ENCODE data around the gene MTG1. TPM values are rescaled to one million over a fixed set of nuclear protein-coding genes. Genes with fewer than 3 reads are reported as not detected.
"Not testable (repeated sequence)": the region's sequence is repeated elsewhere in the genome, so short reads cannot be mapped to it uniquely, and the experiment has no call there.

The MTG1 gene
- total RNA-seq, 1 donor from 2014 or later: 37.1 TPM

GRCh38 chr10:133377818-133378250 is 16.1 kb upstream of the MTG1 start:
- DNase-seq (ENCODE audit: low read depth in 2 of 2): no peak

- DNase-seq (ENCODE audit: low read depth in 2 of 2): peak in 1 of 2 donors; percentile 59
Measured at GRCh38 chr10:133378251-133379096, 15.5 kb upstream of the MTG1 start.

- DNase-seq (ENCODE audit: low read depth in 2 of 2): peak in 1 of 2 donors; percentile 68
Measured at GRCh38 chr10:133379152-133379800, 14.7 kb upstream of the MTG1 start, which contains the start of gene PAOX. Gene PAOX (plus strand): TSS chr10:133379262. CDS start chr10:133379317, 55 bp downstream.

- no peak for DNase-seq (ENCODE audit: low read depth in 2 of 2)
Measured at GRCh38 chr10:133379801-133380666, 13.9 kb upstream of the MTG1 start.

GRCh38 chr10:133381036-133381435 is 12.9 kb upstream of the MTG1 start:
- DNase-seq (ENCODE audit: low read depth in 2 of 2): no peak

- DNase-seq (ENCODE audit: low read depth in 2 of 2): no peak
Measured at GRCh38 chr10:133383551-133383950, 10.4 kb upstream of the MTG1 start.

GRCh38 chr10:133384071-133384470 is 9.9 kb upstream of the MTG1 start:
- DNase-seq (ENCODE audit: low read depth in 2 of 2): no peak

DNA sequence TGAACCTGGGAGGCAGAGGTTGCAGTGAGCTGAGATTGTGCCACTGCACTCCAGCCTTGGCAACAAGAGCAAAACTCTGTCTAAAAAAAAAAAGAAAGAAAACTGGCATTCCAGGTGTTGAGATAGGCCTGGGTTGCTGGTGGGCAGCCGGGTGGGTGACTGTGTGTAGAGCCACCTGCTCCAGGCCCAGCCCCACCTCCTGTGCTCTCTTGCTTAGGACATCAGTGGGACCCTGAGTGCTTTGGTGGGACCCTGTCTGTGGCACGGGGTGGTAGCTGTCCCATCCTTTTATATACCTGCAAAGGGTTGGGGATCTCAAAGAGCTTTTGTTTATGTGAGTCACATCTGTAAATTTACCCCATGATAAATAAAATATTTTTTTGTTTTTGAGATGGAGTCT is 8.7 kb upstream of the MTG1 start:
- no peak for DNase-seq (ENCODE audit: low read depth in 2 of 2)

GRCh38 chr10:133386951-133387350 is 7.0 kb upstream of the MTG1 start:
- not testable (repeated sequence) for DNase-seq (ENCODE audit: low read depth in 2 of 2)

- no peak for DNase-seq (ENCODE audit: low read depth in 2 of 2)
Measured at GRCh38 chr10:133388236-133388972, 5.6 kb upstream of the MTG1 start.

DNA sequence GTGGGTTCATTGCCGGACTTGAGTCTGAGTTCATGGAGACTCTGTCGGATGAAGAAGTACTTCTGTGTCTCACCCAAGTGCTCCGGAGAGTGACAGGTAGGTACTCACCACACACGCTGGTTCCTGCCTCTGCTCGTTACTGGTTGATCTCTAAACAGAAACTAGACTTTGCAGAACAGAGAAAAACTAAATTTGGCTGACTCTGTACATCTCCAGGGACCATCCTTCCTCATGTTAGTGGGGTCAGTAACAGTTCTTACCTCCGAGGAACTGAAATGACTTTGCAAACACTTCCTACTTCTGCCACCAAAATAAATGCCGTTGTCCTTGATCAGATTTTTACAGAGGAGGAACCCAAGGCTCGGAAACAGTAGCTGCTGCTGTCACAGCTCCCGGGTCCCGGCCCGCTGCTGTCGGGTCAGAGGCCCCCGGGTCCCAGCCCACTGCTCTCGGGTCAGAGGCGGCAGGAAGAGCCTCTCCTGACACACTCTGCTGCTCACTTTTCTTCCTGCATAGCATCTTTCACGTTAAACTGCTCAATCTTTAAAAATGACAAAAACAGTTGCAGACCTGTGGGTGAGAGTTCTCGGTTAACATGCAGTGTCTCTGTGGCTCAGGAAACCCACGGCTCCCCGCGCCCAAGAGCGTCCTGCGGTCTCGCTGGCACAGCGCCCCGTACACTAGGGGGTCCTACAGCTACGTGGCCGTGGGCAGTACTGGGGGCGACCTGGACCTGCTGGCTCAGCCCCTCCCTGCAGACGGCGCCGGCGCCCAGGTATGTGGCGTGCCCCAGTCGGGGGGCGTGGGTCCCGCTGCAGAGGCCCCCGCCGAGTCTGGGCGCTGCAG is 4.8 kb upstream of the MTG1 start:
- DNase-seq (ENCODE audit: low read depth in 2 of 2): no peak

DNA sequence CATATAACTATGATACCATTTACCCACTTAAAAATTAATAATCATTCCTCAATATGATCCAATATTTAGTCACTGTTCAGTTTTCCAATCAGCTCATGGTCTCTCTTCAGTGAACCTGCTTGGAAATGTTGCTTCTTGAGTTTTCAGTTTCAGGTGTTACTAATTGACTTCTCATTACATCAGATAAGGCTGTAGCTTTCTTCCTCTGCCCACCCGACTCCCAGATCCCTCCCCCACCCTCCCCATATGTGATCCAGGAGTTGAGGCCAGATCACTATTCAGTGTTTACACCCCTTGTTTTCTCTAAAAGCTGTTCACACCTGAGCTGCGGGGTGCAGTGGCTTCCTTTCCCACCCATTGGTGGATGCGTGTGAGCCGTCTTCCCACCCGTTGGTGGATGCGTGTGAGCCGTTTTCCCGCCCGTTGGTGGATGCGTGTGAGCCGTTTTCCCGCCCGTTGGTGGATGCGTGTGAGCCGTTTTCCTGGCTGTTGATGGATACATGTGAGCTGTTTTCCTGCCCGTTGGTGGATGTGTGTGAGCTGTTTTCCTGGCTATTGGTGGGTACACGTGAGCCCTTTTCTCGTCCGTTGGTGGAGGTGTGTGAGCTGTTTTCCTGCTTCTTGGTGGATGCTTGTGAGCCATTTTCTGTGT is 3.2 kb upstream of the MTG1 start:
- peak in 1 of 2 donors; percentile 17 for DNase-seq (ENCODE audit: low read depth in 2 of 2)

- DNase-seq (ENCODE audit: low read depth in 2 of 2): no peak
Measured at GRCh38 chr10:133391249-133391635, 2.7 kb upstream of the MTG1 start.

GRCh38 chr10:133391761-133392518 is 2.0 kb upstream of the MTG1 start:
- DNase-seq (ENCODE audit: low read depth in 2 of 2): no peak

DNA sequence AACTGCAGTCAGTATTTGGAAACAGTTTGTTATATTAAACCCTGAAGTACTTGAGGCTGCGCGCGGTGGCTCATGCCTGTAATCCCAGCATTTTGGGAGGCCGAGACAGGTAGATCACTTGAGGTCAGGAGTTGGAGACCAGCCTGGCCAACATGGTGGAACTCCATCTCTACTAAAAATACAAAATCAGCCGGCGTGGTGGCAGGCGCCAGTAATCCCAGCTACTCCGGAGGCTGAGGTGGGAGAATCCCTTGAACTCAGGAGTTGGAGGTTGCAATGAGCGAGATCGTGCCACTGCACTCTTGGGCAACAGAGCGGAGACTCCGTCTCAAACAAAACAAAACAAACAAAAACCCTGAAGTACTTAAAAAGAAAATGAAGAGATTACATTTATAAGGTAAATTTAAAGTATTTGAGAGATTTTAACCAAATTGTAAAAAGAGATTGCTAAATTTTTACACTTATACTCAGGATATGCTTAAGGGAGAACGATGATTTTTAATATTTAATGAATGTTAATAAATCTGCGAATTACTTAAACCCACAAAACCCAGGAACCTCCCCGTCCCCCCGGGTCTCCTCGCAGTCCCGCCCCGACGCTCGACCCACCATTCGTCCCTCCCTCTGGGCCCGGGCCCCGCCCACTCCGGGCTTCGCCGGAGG is 425 bp upstream of the MTG1 start:
- no peak for DNase-seq (ENCODE audit: low read depth in 2 of 2)

- peak in 1 of 2 donors; percentile 16 for DNase-seq (ENCODE audit: low read depth in 2 of 2)
Measured at GRCh38 chr10:133394801-133395221, 854 bp downstream of the MTG1 start.

DNA sequence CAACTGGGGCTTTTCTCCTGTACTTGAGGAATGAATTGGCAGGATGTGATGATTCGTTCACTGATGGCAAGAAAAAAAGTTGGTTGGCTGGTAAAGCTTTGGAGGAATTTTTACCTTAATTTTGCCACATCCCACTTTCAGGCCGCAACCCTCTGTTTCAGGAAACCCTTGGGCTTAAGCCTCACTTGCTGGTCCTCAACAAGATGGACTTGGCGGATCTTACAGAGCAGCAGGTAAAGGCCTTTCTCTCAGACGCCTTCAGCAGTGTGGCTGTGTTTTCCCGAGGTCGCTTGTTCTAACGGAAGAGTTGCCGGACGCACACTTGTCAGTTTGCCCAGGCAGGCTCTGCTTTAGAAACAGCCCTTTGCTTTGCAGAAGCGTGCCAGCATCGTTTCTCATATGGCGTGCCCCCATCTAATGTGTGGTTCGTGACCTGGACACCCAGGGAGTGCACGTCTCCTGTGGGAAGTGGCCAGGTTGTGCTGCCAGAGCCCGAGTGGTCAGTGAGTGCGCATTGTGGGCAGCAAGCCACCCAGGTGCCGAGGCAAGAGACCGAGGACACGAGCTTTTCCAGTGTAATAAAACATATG is 2.2 kb downstream of the MTG1 start:
- no peak for DNase-seq (ENCODE audit: low read depth in 2 of 2)

GRCh38 chr10:133397938-133398337 is 4.0 kb downstream of the MTG1 start:
- DNase-seq (ENCODE audit: low read depth in 2 of 2): no peak
